H1 (cell line): Measurements from ENCODE around the gene ADARB2. TPM values are rescaled to one million over a fixed set of nuclear protein-coding genes. Genes with fewer than 3 reads are reported as not detected.

ENCODE experiments used
- CTCF ChIA-PET: fragments of 300-600 bp; sonication (Branson Sonifier 250); formaldehyde crosslinking; loops from one replicate; lab custom pipeline; 2021; ENCODE audit not compliant: partially characterized antibody; lab: Charles Lee
- POLR2A ChIA-PET: fragments of 300-600 bp; sonication (Branson Sonifier 250); formaldehyde crosslinking; loops from one replicate; lab custom pipeline; 2021; ENCODE audit warnings: inconsistent platforms; ENCODE audit not compliant: partially characterized antibody; lab: Charles Lee
- DNase-seq, 2 experiments: peaks; one replicate each; pipeline versions ENCODE4 v3.0.0 to v3.0.0-alpha.2; 2010 to 2022; ENCODE audit warnings: low spot score in 2 of 2, low read depth in 1 of 2, mixed read lengths in 1 of 2
- FAIRE-seq: peaks from 2 replicates; lab custom pipeline; 2011; peaks lifted over from hg19 to GRCh38; lab: Jason Lieb, UNC
- H2AFZ ChIP-seq: 2 replicates; pipeline ENCODE4 v1.8.1; 2012; ENCODE audit warnings: low read length, inconsistent platforms
- H2AK5ac ChIP-seq: 2 replicates; pipeline ENCODE4 v1.6.1; 2013; ENCODE audit warnings: low read depth, low read length
- H2BK120ac ChIP-seq: replicated peaks from 2 replicates; pipeline ENCODE3; 2013; ENCODE audit warnings: low read depth, low read length, inconsistent platforms
- H2BK12ac ChIP-seq: 2 replicates; pipeline ENCODE4 v1.6.1; 2013; ENCODE audit warnings: low read depth, low read length
- H2BK15ac ChIP-seq: 2 replicates; pipeline ENCODE4 v1.6.1; 2013; ENCODE audit warnings: low read length
- H2BK20ac ChIP-seq: 2 replicates; pipeline ENCODE4 v1.6.1; 2013; ENCODE audit warnings: low read length
- H2BK5ac ChIP-seq: 2 replicates; pipeline ENCODE4 v1.6.1; 2013; ENCODE audit warnings: low read depth, low read length
- H3K14ac ChIP-seq: 2 replicates; pipeline ENCODE4 v1.6.1; 2013; ENCODE audit warnings: inconsistent platforms; ENCODE audit not compliant: insufficient read length
- H3K18ac ChIP-seq: 2 replicates; pipeline ENCODE4 v1.6.1; 2013; ENCODE audit warnings: low read length; ENCODE audit errors: extremely low read depth
- H3K23ac ChIP-seq: 2 replicates; pipeline ENCODE4 v1.6.1; 2013; ENCODE audit warnings: inconsistent platforms; ENCODE audit not compliant: insufficient read length
- H3K23me2 ChIP-seq: 2 replicates; pipeline ENCODE4 v1.6.1; 2013; ENCODE audit warnings: low read depth, low read length
- H3K27ac ChIP-seq: 2 replicates; pipeline ENCODE4 v1.6.1; 2011; ENCODE audit warnings: low read depth, low read length, inconsistent platforms
- H3K27me3 ChIP-seq, 4 experiments: replicated peaks in 1 of 4; 1 replicate in 1 of 4; 2 replicates in 3 of 4; pipeline versions ENCODE4 v1.6.1 to v1.8.1; 2011 to 2013; ENCODE audit warnings: low read length in 3 of 4, mild to moderate bottlenecking in 3 of 4, inconsistent platforms in 2 of 4, mixed read lengths in 2 of 4, moderate library complexity in 1 of 4; ENCODE audit not compliant: control insufficient read depth in 3 of 4, insufficient read depth in 3 of 4; ENCODE audit errors: extremely low read depth in 1 of 4
- H3K36me3 ChIP-seq, 4 experiments: 2 replicates each; pipeline versions ENCODE4 v1.6.1 to v1.8.1; 2011 to 2013; ENCODE audit warnings: mild to moderate bottlenecking in 4 of 4, low read length in 3 of 4, moderate library complexity in 2 of 4, control low read depth in 1 of 4, inconsistent platforms in 1 of 4; ENCODE audit not compliant: insufficient read depth in 4 of 4, control insufficient read depth in 2 of 4
- H3K4ac ChIP-seq: replicated peaks from 2 replicates; pipeline ENCODE3; 2013; ENCODE audit warnings: low read length, low read depth, mixed read lengths, inconsistent platforms; ENCODE audit not compliant: insufficient read length
- H3K4me1 ChIP-seq, 4 experiments: replicated peaks in 1 of 4; 1 replicate in 1 of 4; 2 replicates in 3 of 4; pipeline versions ENCODE4 v1.6.1 to v1.8.1; 2011 to 2013; ENCODE audit warnings: low read length in 3 of 4, inconsistent platforms in 2 of 4, mixed read lengths in 1 of 4; ENCODE audit not compliant: insufficient read depth in 4 of 4, control insufficient read depth in 3 of 4
- H3K4me2 ChIP-seq, 2 experiments: 2 replicates each; pipeline versions ENCODE4 v1.6.1 to v1.8.1; 2011 to 2013; ENCODE audit warnings: low read depth in 2 of 2, low read length in 2 of 2, control low read depth in 1 of 2, inconsistent platforms in 1 of 2, mild to moderate bottlenecking in 1 of 2; ENCODE audit not compliant: insufficient read depth in 1 of 2
- H3K4me3 ChIP-seq, 4 experiments: fragments of 200-600, 300-600 bp in 1 of 4; sonication (generic), shearing (Covaris generic), sonication (Bioruptor Twin) in 1 of 4; 2 replicates each; pipeline versions ENCODE4 v1.5.1 to v1.8.1; 2011 to 2016; ENCODE audit warnings: low read length in 4 of 4, low read depth in 3 of 4, control low read depth in 2 of 4, inconsistent platforms in 2 of 4, mild to moderate bottlenecking in 2 of 4, mixed read lengths in 1 of 4, moderate library complexity in 1 of 4; ENCODE audit not compliant: insufficient read depth in 2 of 4; ENCODE audit errors: extremely low read depth in 1 of 4
- H3K56ac ChIP-seq: replicated peaks from 2 replicates; pipeline ENCODE3; 2013; ENCODE audit warnings: low read depth, mild to moderate bottlenecking, mixed read lengths, low read length, inconsistent platforms; ENCODE audit not compliant: insufficient read length
- H3K79me1 ChIP-seq: 2 replicates; pipeline ENCODE4 v1.6.1; 2013; ENCODE audit warnings: low read depth, low read length, control low read depth
- H3K79me2 ChIP-seq, 2 experiments: 2 replicates each; pipeline versions ENCODE4 v1.6.1 to v1.8.1; 2012 to 2013; ENCODE audit warnings: low read length in 2 of 2, mild to moderate bottlenecking in 2 of 2, inconsistent platforms in 1 of 2; ENCODE audit not compliant: insufficient read depth in 2 of 2, control insufficient read depth in 1 of 2
- H3K9ac ChIP-seq, 4 experiments: replicated peaks in 1 of 4; 1 replicate in 1 of 4; 2 replicates in 3 of 4; pipeline versions ENCODE4 v1.6.1 to v1.8.1; 2011 to 2013; ENCODE audit warnings: low read depth in 3 of 4, low read length in 3 of 4, control low read depth in 2 of 4, mild to moderate bottlenecking in 2 of 4, moderate library complexity in 2 of 4, inconsistent platforms in 1 of 4; ENCODE audit errors: extremely low read depth in 1 of 4
- H3K9me3 ChIP-seq, 2 experiments: 2 replicates each; pipeline versions ENCODE4 v1.6.1 to v1.8.1; 2012 to 2013; ENCODE audit warnings: mild to moderate bottlenecking in 2 of 2, moderate library complexity in 2 of 2, control low read depth in 1 of 2, inconsistent platforms in 1 of 2, low read depth in 1 of 2, low read length in 1 of 2, mixed read lengths in 1 of 2; ENCODE audit not compliant: insufficient read depth in 2 of 2
- H4K20me1 ChIP-seq, 2 experiments: replicated peaks in 1 of 2; 2 replicates each; pipeline versions ENCODE3 to v1.8.1; 2011 to 2013; ENCODE audit warnings: inconsistent platforms in 2 of 2, low read length in 2 of 2, mild to moderate bottlenecking in 1 of 2; ENCODE audit not compliant: insufficient read depth in 2 of 2, control insufficient read depth in 1 of 2
- H4K5ac ChIP-seq: 2 replicates; pipeline ENCODE4 v1.6.1; 2013; ENCODE audit warnings: low read length, low read depth, mixed read lengths, inconsistent platforms; ENCODE audit not compliant: insufficient read length
- H4K8ac ChIP-seq: 2 replicates; pipeline ENCODE4 v1.8.0; 2013; ENCODE audit warnings: mild to moderate bottlenecking, moderate library complexity, low read length, inconsistent platforms; ENCODE audit not compliant: insufficient read depth; ENCODE audit errors: extremely low read depth
- H4K91ac ChIP-seq: replicated peaks from 2 replicates; pipeline ENCODE3; 2013; ENCODE audit warnings: low read length, mixed read lengths, inconsistent platforms; ENCODE audit not compliant: insufficient read length
- CBX8 ChIP-seq: fragments of 300-800, 300-1000 bp; sonication (generic); IDR thresholded peaks from 2 replicates; pipeline ENCODE4 v1.7.1; 2016; ENCODE audit warnings: low read depth, low read length, borderline replicate concordance
- FOSL1 ChIP-seq: IDR thresholded peaks from 2 replicates; pipeline ENCODE4 v1.6.1; 2011; ENCODE audit warnings: mild to moderate bottlenecking, low read depth, low read length, moderate library complexity; ENCODE audit not compliant: insufficient read depth
- HDAC6 ChIP-seq: IDR thresholded peaks from one replicate; pipeline ENCODE4 v1.7.1; 2012; ENCODE audit warnings: low read depth, mild to moderate bottlenecking, inconsistent platforms, low read length, moderate library complexity
- JUND ChIP-seq: IDR thresholded peaks from 2 replicates; pipeline ENCODE4 v1.6.1; 2011; ENCODE audit warnings: mild to moderate bottlenecking, improper control_type of control experiment, low read length
- MAX ChIP-seq: IDR thresholded peaks from 2 replicates; pipeline ENCODE4 v1.6.1; 2012; ENCODE audit warnings: inconsistent platforms
- SIX5 ChIP-seq: IDR thresholded peaks from 2 replicates; pipeline ENCODE4 v1.6.1; 2011; ENCODE audit warnings: mild to moderate bottlenecking, low read depth, low read length
- TBP ChIP-seq: IDR thresholded peaks from 2 replicates; pipeline ENCODE4 v1.6.1; 2011; ENCODE audit warnings: low read depth, low read length, improper control_type of control experiment
- TEAD4 ChIP-seq: IDR thresholded peaks from 2 replicates; pipeline ENCODE4 v1.6.1; 2012; ENCODE audit warnings: low read depth, low read length, inconsistent platforms, mixed read lengths
- ZNF274 ChIP-seq: IDR thresholded peaks from 2 replicates; pipeline ENCODE4 v1.7.0; 2012; ENCODE audit warnings: low read length, borderline replicate concordance; ENCODE audit errors: extremely low read depth
- WGBS, 2 experiments: shearing (Covaris generic) in 1 of 2; methylation state at CpG; one replicate each; pipeline versions ENCODE4 v1.1.6 to v1.1.7; 2013 to 2015; ENCODE audit warnings: low lambda C conversion rate in 2 of 2, mixed read lengths in 2 of 2, inconsistent platforms in 1 of 2, low coverage in 1 of 2, missing lambda C conversion rate in 1 of 2; ENCODE audit not compliant: insufficient replicate concordance in 2 of 2, insufficient coverage in 1 of 2, insufficient read length in 1 of 2; ENCODE audit errors: extremely low coverage in 1 of 2, missing lambda C conversion rate in 1 of 2; 5-methylcytosine and 5-hydroxymethylcytosine counted together
- polyA plus RNA-seq, 7 experiments: library from polyadenylated mRNA; depleted of rRNA in 3 of 7; stranded (reverse) in 5 of 7; unstranded in 2 of 7; fragments of >200 nt in 5 of 7; fragments of 200-250 nt in 2 of 7; gene quantifications; 1 replicate in 5 of 7; 2 replicates in 1 of 7; 4 replicates in 1 of 7; pipeline versions ENCODE4 v1.2.1 to v1.2.3, GENCODE V29; 2011 to 2013; ENCODE audit warnings: missing spikeins in 2 of 7, mixed read lengths in 2 of 7
- total RNA-seq: library from RNA; stranded (reverse); fragmentation: NEBNext Ultra II Directional; extraction: Animal tissue kit (Norgen Biotek cat#: 25700); gene quantifications from 2 replicates; pipeline ENCODE4 v1.2.1, GENCODE V29; 2021

ADARB2 gene
- total and polyA plus RNA-seq, 2 of the 8 experiments (the other 6 are each of a cell fraction or from before 2014, with no cell fraction given), result 2.2 to 2.8 TPM

- 91% methylated on average over 13 of the region's 13 CpGs; no CpG with 5 or more reads in 1 of the 2 experiments for WGBS, 2 experiments
- Histone ChIP-seq H3K4me3 (no peak overlapping the region), H3K79me2 (no peaks in the 10 kb centered on the region), H3K23ac (no peak overlapping the region), H4K8ac (no peak overlapping the region), H2AFZ (no peak overlapping the region), H3K23me2 (no peaks in the 10 kb centered on the region), H2BK120ac (no peak overlapping the region), H3K4ac (no peak overlapping the region), H4K20me1 (peaks cover 0 to 3% of the 10 kb centered on the region in 2 experiments), H2BK12ac (0 out of 2 replicates have a peak overlapping the region, but pooled peaks have one; percentile 95), H3K9me3 (no peaks in the 10 kb centered on the region), H3K27me3 (peaks cover 0 to 5% (median 0%) of the 10 kb centered on the region in 4 experiments; a peak in 2 of 7 replicates), H3K36me3 (no peaks in the 10 kb centered on the region), H3K18ac (no peak overlapping the region), H2BK5ac (peak overlapping the region; percentile 85; the same call in 1 of the 2 replicates), H3K56ac (no peak overlapping the region), H3K4me1 (no peaks in the 10 kb centered on the region; a peak in 1 of 7 replicates), H2BK20ac (no peak overlapping the region), H4K5ac (no peak overlapping the region), H3K27ac (no peak overlapping the region), H2AK5ac (no peak overlapping the region), H3K79me1 (no peaks in the 10 kb centered on the region), H3K4me2 (no peak overlapping the region), H2BK15ac (no peak overlapping the region), H4K91ac (no peak overlapping the region), H3K9ac (no peak overlapping the region), H3K14ac (no peak overlapping the region)
- FAIRE-seq, result no peak
- ChIA-PET POLR2A (no interaction called here), CTCF (interaction anchor here (0.7 to 4.1 kb wide), 3 partner anchors 11 to 293 kb away, joined by 3 to 26 read pairs (median 4); no protein-coding TSS in a partner anchor)
- DNase-seq, result no peak
- TF ChIP-seq CBX8 (no peak), FOSL1 (no peak), HDAC6 (no peak), SIX5 (no peak), TBP (no peak), ZNF274 (no peak), JUND (no peak), MAX (no peak), TEAD4 (no peak)
Observed at GRCh38 chr10:1170867-1171180, 566.5 kb downstream of the ADARB2 start.
